Stimulated activated CD8-positive, alpha-beta memory T cell treated with anti-CD3 and anti-CD28 coated beads, Interleukin-2, amount 100 ng/mL, for 1 hour (primary cell): ENCODE data around the gene C2CD2.

ENCODE experiments used
- DNase-seq, 2 donors: peaks; one replicate each; pipeline ENCODE4 v3.0.0-alpha.2; 2020; ENCODE audit warnings: low read depth in 2 of 2

C2CD2 gene

GRCh38 chr21:41846033-41846317 is 107.8 kb downstream of the C2CD2 start:
- no peak for DNase-seq

DNA sequence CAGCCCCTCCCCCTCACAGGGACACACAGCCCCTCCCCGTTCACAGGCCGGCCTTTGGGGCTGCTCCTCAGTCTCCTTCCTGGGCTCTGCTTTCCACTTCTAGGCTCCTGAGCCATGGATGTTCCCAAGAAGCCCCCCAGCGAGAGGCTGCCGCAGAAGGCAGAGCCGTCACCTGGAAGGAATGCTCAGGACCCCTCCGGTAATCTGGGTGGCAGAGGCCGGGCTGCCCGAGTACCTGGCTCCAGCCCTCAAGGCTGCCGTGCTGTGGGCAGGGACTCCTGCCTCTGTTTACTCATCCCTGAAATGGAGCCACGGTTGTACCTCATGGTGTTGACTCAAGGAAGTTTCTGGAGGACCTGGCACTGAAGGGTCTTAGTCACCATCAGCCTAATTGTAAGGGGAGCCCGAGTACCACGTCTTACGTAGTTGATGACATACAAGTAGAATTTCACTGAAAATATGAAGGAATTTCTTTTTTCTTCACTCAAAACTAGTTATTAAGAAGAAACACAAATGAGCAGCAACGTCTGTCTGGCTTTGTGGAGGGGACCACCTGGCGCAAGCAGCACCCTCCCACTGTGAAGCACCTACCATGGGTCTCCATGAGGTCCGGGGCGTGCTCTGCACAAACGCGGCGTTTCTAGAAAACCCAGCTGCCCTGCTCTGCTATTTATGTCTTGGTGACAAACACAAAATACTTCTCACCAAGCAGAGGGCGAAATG is 108.3 kb downstream of the C2CD2 start:
- no peak for DNase-seq

- no peak for DNase-seq
Measured at GRCh38 chr21:41843584-41843983, 110.2 kb downstream of the C2CD2 start.

DNA sequence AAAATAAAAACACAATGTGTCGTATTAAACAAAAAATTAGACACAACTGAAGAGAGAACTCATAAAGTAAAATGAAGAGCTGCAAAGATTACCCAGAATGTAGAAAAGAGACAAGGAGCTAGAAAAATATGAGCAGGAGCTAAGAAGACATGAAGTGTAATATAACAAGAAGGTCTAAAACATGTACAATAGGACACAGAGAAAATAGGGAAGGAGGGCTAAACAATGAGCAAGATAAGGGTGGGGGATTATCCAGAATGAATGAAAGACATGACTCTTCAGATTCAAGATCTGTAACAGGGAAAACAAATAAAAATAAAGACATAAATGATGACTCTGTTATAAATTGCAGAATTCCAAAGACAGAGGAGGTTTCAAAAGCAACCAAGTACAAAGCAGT is 112.9 kb downstream of the C2CD2 start:
- no peak for DNase-seq

DNA sequence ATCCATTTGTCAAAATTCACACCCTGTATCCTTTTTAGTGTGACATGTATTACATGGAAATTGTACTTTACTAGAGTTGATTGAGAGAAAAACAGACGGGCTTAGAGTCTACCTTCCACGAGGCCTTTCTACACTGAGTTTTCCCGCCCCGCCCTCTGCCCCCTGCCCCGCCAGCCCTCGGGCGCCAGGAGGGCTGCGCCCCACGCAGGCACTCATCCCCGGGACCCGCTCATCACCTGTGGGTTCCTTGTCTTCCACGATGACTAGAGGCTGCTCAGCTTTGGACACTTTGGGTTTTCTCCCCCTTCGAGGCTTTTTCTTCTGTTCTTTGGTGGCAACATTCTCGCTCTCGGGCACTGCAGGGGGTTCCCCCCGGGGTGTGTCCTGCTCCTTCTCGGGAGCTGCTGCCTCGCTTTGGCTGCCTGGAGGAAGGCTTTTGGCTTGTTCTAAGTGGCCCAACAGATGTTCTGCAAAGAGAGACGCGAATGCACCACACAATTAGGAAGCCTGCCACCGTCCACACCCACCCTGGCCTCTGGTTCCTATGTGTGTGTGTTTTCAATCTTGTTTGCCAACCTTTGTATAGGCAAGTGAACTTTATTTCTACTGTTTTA is 114.3 kb downstream of the C2CD2 start:
- no peak for DNase-seq

DNA sequence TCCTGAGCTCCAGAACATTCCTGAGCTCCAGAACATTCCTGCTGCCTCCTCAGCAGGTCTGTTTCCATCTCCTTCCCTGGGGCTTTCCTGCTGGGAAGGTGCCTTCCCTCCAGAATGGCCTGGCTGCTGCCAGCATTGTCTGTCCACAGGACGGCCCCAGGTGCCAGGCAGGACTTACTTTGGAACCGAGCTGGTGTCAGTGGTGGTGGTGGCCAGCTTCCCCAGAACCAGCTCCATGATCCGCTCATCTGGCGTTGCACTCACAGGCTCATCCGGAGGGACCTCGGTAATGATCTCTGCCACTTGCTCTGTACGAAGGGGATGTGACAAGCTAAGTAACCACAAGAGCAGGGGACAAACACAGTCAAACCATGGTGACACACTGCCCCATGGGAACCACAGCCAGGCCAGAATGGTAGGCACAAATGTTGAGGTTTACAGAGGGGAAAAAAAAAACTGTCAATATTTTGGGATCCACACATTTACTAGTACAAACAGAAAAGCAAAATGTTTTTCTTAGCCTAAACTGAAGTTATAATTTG is 116.0 kb downstream of the C2CD2 start:
- no peak for DNase-seq

DNA sequence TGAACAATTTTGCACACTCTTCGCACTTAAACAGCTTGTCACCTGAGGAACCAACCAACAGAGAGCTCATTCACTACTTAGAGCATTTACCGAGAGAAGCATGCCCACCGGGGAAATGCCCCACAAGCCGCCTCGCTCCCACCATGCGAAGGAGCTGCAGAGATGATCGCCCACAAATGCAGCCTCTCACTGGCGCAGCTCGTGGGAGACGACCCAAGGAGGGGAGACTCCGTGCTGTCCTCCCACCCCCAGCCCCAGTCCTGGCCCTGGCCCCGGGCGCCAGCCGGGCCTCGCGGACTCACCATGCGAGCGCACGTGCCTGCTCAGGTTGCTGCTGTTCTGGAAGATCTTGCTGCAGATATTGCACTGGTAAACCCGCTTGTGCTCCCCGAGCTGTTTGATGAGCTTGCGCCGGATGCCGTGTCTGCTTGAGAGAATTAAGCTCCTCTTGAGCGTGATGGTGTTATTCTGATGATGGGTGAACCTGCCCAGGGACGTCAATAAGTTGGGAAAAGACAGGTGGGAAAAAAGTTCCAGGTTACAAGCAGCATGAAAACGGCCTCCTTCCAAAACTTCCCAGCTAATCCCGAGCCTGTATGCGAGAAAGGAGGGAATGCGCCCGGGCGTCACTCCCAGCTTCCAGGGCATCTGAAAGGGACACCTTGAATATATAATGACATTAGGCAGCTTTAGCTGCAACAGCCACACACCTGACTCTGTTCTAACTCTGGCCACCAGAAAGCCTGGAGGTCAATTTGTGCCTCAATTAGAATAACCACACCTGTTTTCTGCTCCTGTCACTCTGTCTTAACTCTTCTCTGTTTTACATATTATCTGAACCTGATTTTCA is 117.4 kb downstream of the C2CD2 start:
- DNase-seq = no peak

- no peak for DNase-seq
Measured at GRCh38 chr21:41835711-41836154, 118.1 kb downstream of the C2CD2 start.
